Measurements from ENCODE around the gene COCH.

DNA sequence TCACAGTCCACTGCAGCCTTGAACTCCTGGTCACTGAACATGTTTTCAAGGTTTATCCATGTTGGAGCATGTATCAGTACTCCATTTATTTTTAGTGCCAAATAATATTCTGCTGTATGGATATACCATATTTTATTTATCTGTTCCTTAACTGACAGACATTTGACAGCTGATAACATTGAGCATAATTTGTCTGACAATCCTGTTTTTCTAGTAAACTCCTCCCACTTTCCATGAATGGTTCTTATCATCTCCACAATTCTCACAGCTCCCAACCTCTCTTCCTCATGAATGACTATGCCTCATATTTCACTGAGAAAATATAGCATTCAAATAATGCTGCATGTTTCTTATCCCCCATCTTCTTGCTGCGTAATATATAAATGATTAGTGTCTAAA, 33.3 kb downstream of the COCH start:
- TF ChIP-seq, protein P1, sequence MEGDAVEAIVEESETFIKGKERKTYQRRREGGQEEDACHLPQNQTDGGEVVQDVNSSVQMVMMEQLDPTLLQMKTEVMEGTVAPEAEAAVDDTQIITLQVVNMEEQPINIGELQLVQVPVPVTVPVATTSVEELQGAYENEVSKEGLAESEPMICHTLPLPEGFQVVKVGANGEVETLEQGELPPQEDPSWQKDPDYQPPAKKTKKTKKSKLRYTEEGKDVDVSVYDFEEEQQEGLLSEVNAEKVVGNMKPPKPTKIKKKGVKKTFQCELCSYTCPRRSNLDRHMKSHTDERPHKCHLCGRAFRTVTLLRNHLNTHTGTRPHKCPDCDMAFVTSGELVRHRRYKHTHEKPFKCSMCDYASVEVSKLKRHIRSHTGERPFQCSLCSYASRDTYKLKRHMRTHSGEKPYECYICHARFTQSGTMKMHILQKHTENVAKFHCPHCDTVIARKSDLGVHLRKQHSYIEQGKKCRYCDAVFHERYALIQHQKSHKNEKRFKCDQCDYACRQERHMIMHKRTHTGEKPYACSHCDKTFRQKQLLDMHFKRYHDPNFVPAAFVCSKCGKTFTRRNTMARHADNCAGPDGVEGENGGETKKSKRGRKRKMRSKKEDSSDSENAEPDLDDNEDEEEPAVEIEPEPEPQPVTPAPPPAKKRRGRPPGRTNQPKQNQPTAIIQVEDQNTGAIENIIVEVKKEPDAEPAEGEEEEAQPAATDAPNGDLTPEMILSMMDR (conservative IDR thresholded peaks at IDR 0.05) = no peak
- no peak for TF ChIP-seq EZH2 (IDR thresholded peaks at IDR 0.05; ENCODE audit: low read depth)
